Loucy (cell line): ENCODE measurements around the gene SRRM3.

Experiments used
- EZH2phosphoT487 ChIP-seq: fragments of 200-600 bp; IDR thresholded peaks from 2 replicates; pipeline ENCODE4 v1.6.1; 2018; ENCODE audit warnings: antibody characterized with exemption, mild to moderate bottlenecking, moderate library complexity, borderline replicate concordance
- TF ChIP-seq, protein P1 (sequence below): fragments of 200-600 bp; sonication (generic); conservative IDR thresholded peaks from 2 replicates; pipeline ENCODE4 v1.5.1; 2014; ENCODE audit warnings: mild to moderate bottlenecking, antibody characterized with exemption, low read length

DNA sequence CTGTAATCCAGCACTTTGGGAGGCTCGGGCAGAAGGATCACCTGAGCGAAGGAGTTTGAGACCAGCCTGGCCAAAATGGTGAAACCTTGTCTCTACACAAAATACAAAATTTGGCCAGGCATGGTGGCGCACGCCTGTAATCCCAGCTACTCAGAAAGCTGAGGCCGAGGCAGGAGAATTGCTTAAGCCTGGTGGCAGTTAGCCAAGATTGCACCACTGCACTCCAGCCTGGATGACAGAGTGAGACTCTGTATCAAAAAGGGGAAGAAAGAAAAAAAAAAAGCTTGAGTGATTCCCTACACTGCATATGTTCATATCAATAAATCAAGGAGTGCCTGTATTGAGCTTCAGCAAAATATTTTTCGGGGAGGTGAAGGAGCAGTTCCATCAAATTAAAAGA, 45.8 kb upstream of the SRRM3 start:
- TF ChIP-seq, protein P1, sequence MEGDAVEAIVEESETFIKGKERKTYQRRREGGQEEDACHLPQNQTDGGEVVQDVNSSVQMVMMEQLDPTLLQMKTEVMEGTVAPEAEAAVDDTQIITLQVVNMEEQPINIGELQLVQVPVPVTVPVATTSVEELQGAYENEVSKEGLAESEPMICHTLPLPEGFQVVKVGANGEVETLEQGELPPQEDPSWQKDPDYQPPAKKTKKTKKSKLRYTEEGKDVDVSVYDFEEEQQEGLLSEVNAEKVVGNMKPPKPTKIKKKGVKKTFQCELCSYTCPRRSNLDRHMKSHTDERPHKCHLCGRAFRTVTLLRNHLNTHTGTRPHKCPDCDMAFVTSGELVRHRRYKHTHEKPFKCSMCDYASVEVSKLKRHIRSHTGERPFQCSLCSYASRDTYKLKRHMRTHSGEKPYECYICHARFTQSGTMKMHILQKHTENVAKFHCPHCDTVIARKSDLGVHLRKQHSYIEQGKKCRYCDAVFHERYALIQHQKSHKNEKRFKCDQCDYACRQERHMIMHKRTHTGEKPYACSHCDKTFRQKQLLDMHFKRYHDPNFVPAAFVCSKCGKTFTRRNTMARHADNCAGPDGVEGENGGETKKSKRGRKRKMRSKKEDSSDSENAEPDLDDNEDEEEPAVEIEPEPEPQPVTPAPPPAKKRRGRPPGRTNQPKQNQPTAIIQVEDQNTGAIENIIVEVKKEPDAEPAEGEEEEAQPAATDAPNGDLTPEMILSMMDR = no peak
- no peak for TF ChIP-seq EZH2phosphoT487
